D721Med (cell line): ENCODE data around the gene KCNH1.
A peak's percentile ranks its signal among the peaks of the same experiment; 100 is the strongest.

Source experiments
- DNase-seq: peaks from one replicate; pipeline ENCODE4 v3.0.0; 2011; ENCODE audit warnings: low spot score; ENCODE audit not compliant: insufficient read length
- FAIRE-seq: peaks from 2 replicates; lab custom pipeline; 2011; peaks lifted over from hg19 to GRCh38; lab: Jason Lieb, UNC
- CTCF ChIP-seq: IDR thresholded peaks from 2 replicates; pipeline ENCODE4 v1.5.1; 2012; ENCODE audit warnings: mild to moderate bottlenecking, control low read depth; ENCODE audit not compliant: insufficient read depth; ENCODE audit errors: missing control alignments

Gene KCNH1

GRCh38 chr1:210781652-210782051, 352.3 kb downstream of the KCNH1 start:
- DNase-seq (no peak), FAIRE-seq (peak; percentile 11)
- no peak for TF ChIP-seq CTCF

- TF ChIP-seq CTCF, result no peak
- DNase-seq (no peak), FAIRE-seq (no peak)
These were observed 354.7 kb downstream of the KCNH1 start for GRCh38 chr1:210779269-210779668.

GRCh38 chr1:210777914-210778313, 356.0 kb downstream of the KCNH1 start:
- DNase-seq (no peak), FAIRE-seq (no peak)
- TF ChIP-seq CTCF, result no peak

GRCh38 chr1:210776712-210777111, 357.2 kb downstream of the KCNH1 start:
- no peak for TF ChIP-seq CTCF
- DNase-seq, result no peak
- FAIRE-seq, result no peak

GRCh38 chr1:210775289-210775688, 358.7 kb downstream of the KCNH1 start:
- TF ChIP-seq CTCF, result no peak
- DNase-seq, result no peak
- FAIRE-seq, result no peak

- FAIRE-seq (peak; percentile 77), DNase-seq (no peak)
- TF ChIP-seq CTCF, result no peak
These were observed 360.5 kb downstream of the KCNH1 start for GRCh38 chr1:210773450-210773849.

- no peak for FAIRE-seq
- no peak for DNase-seq
- TF ChIP-seq CTCF, result no peak
These were observed 362.8 kb downstream of the KCNH1 start for GRCh38 chr1:210771131-210771530.
